ENCODE data around the gene DAPK2. TPM values are rescaled to one million over a fixed set of nuclear protein-coding genes. Genes with fewer than 3 reads are reported as not detected.

DAPK2 gene
- total and polyA plus RNA-seq, 2 donors (not counting 1 experiment from before 2014, with no cell fraction given): 8.3 to 31.9 TPM

DNA sequence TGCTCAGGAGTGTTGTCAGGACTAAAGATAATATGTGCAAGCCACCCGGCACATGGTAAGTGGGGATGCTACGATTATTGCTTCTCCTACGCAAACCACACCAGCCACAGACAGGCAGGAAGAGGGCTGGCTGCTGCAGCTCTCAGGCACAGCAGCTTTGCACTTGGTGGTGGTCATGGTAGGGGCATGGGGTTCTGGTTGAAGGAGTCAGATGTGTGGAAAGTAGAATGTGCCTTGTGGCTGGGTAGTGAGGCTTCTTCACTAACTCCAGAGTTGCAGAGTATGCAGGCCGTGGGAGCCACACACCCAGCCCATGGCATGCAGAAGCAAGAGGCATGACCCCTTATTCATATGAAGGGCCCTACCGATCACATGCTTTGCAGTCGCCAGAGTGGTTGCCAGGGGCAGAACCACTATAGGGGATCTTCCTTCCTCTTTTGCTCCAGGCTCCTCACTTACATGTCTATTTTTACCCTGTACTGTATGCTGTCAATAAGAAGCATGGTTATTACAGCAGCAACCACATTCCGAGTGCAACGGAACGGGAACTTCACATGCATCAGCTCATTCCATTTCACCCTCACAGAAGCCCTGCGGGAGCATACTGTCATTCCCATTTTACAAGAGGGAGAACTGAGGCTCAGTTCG lies 153.4 kb downstream of the DAPK2 start:
- 15% methylated on average over 10 of the region's 11 CpGs for WGBS (ENCODE audit: insufficient coverage)
- Histone ChIP-seq H3K9ac (ENCODE audit: low read length) (no peak overlapping the region), H3K4me1 (ENCODE audit: control insufficient read depth in 2 of 2, insufficient read depth in 2 of 2, low read length in 2 of 2) (peaks cover 30 to 41% of the 10 kb centered on the region in 2 donors), H3K4me2 (replicated peaks; ENCODE audit: low read depth, low read length, poor library complexity, severe bottlenecking) (peak overlapping the region; percentile 47), H3K36me3 (replicated peaks in 1 of 2; ENCODE audit: control extremely low read depth in 1 of 2, control insufficient read depth in 1 of 2, extremely low read depth in 1 of 2, insufficient read depth in 2 of 2, low read length in 1 of 2) (no peaks in the 10 kb centered on the region), H4K20me1 (ENCODE audit: control insufficient read depth, insufficient read depth, low read length, poor library complexity, severe bottlenecking) (no peaks in the 10 kb centered on the region), H3K27me3 (replicated peaks in 1 of 4; ENCODE audit: control extremely low read depth in 1 of 4, control insufficient read depth in 3 of 4, insufficient read depth in 4 of 4, low read length in 3 of 4) (no peaks in the 10 kb centered on the region), H3K4me3 (ENCODE audit: control extremely low read depth in 1 of 5, extremely low read depth in 1 of 5, insufficient read depth in 1 of 5, low read depth in 2 of 5, low read length in 4 of 5) (peak overlapping the region in 1 of 5 experiments; percentile 5), H3K27ac (ENCODE audit: low read length in 2 of 2) (peak overlapping the region in 1 of 2 donors; percentile 16), H3K79me2 (ENCODE audit: control insufficient read depth, insufficient read depth, low read length) (no peaks in the 10 kb centered on the region), H3K9me3 (ENCODE audit: control extremely low read depth in 1 of 3, control insufficient read depth in 2 of 3, insufficient read depth in 1 of 3, low read length in 2 of 3) (peaks cover 0 to 1% (median 0%) of the 10 kb centered on the region in 3 donors), H2AFZ (ENCODE audit: insufficient read depth, low read depth, low read length, poor library complexity, severe bottlenecking) (no peak overlapping the region)
- intact Hi-C loops (cut with micrococcal nuclease): loop anchor here (5.0 kb wide), 1 partner anchor 119 kb away; no protein-coding TSS in a partner anchor
- CTCF ChIA-PET: interaction anchor here (0.8 to 9.0 kb wide), 12 partner anchors 12 to 283 kb away, joined by 3 to 149 read pairs (median 6); partner anchors contain the start of gene DAPK2
- peak; percentile 62 for DNase-seq
- peaks cover 40% of the 10 kb centered on the region for H3K4me1 Mint-ChIP-seq
- peak overlapping the region; percentile 49 for H3K4me3 Mint-ChIP-seq
- ATAC-seq (ENCODE audit: low read depth): peak; percentile 61
- POLR2A ChIA-PET: interaction anchor here (1.6 kb wide), 1 partner anchor 118 kb away, joined by 4 read pairs; no protein-coding TSS in a partner anchor
- TF ChIP-seq EZH2 (IDR thresholded peaks at IDR 0.05; ENCODE audit: borderline replicate concordance, insufficient read depth, low read depth, low read length, poor library complexity, severe bottlenecking): no peak
- TF ChIP-seq, protein P1, sequence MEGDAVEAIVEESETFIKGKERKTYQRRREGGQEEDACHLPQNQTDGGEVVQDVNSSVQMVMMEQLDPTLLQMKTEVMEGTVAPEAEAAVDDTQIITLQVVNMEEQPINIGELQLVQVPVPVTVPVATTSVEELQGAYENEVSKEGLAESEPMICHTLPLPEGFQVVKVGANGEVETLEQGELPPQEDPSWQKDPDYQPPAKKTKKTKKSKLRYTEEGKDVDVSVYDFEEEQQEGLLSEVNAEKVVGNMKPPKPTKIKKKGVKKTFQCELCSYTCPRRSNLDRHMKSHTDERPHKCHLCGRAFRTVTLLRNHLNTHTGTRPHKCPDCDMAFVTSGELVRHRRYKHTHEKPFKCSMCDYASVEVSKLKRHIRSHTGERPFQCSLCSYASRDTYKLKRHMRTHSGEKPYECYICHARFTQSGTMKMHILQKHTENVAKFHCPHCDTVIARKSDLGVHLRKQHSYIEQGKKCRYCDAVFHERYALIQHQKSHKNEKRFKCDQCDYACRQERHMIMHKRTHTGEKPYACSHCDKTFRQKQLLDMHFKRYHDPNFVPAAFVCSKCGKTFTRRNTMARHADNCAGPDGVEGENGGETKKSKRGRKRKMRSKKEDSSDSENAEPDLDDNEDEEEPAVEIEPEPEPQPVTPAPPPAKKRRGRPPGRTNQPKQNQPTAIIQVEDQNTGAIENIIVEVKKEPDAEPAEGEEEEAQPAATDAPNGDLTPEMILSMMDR (IDR thresholded peaks at IDR 0.05): no peak
- no peaks in the 10 kb centered on the region for H3K9me3 Mint-ChIP-seq (ENCODE audit: insufficient read depth)
- peak overlapping the region; percentile 37 for H3K27ac Mint-ChIP-seq
- no peaks in the 10 kb centered on the region for H3K27me3 Mint-ChIP-seq

DNA sequence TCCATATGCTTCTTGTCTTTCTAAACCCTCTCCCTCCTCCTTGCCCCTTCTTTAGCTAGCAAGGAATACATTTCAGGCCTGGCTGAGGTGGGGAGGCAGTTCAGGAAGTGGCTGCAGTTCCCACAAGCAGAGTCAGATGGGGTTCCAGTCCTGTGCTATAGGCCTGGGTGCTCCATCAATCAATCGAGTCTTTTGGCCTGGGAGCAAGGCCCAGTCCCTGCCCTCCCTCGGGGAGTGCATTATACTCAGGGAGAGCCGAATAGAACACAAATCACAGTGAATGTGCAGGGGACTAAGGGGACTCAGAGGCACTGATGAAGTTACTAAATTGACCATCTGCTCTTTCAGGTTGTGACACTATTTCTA lies 154.5 kb downstream of the DAPK2 start:
- Histone ChIP-seq H4K20me1 (ENCODE audit: control insufficient read depth, insufficient read depth, low read length, poor library complexity, severe bottlenecking) (no peaks in the 10 kb centered on the region), H2AFZ (ENCODE audit: insufficient read depth, low read depth, low read length, poor library complexity, severe bottlenecking) (no peak overlapping the region), H3K4me2 (replicated peaks; ENCODE audit: low read depth, low read length, poor library complexity, severe bottlenecking) (peak overlapping the region; percentile 47), H3K9me3 (ENCODE audit: control extremely low read depth in 1 of 3, control insufficient read depth in 2 of 3, insufficient read depth in 1 of 3, low read length in 2 of 3) (no peaks in the 10 kb centered on the region), H3K36me3 (replicated peaks in 1 of 2; ENCODE audit: control extremely low read depth in 1 of 2, control insufficient read depth in 1 of 2, extremely low read depth in 1 of 2, insufficient read depth in 2 of 2, low read length in 1 of 2) (no peaks in the 10 kb centered on the region), H3K79me2 (ENCODE audit: control insufficient read depth, insufficient read depth, low read length) (no peaks in the 10 kb centered on the region), H3K4me3 (ENCODE audit: control extremely low read depth in 1 of 5, extremely low read depth in 1 of 5, insufficient read depth in 1 of 5, low read depth in 2 of 5, low read length in 4 of 5) (no peak overlapping the region), H3K27me3 (replicated peaks in 1 of 4; ENCODE audit: control extremely low read depth in 1 of 4, control insufficient read depth in 3 of 4, insufficient read depth in 4 of 4, low read length in 3 of 4) (no peaks in the 10 kb centered on the region), H3K27ac (ENCODE audit: low read length in 2 of 2) (no peak overlapping the region), H3K4me1 (ENCODE audit: control insufficient read depth in 2 of 2, insufficient read depth in 2 of 2, low read length in 2 of 2) (peaks cover 30 to 40% of the 10 kb centered on the region in 2 donors), H3K9ac (ENCODE audit: low read length) (no peak overlapping the region)
- Mint-ChIP-seq H3K9me3 (ENCODE audit: insufficient read depth) (no peaks in the 10 kb centered on the region), H3K4me1 (peaks cover 37% of the 10 kb centered on the region), H3K4me3 (peak overlapping the region; percentile 5), H3K27ac (no peak overlapping the region), H3K27me3 (no peaks in the 10 kb centered on the region)
- intact Hi-C loops (cut with micrococcal nuclease): loop anchor here (1.0 to 5.0 kb wide), 5 partner anchors 65 to 176 kb away; partner anchors contain the start of gene DAPK2
- ChIA-PET CTCF (interaction anchor here (0.8 to 9.0 kb wide), 20 partner anchors 10 to 282 kb away, joined by 3 to 149 read pairs (median 4); partner anchors contain the start of gene HERC1), POLR2A (interaction anchor here (1.6 kb wide), 1 partner anchor 119 kb away, joined by 4 read pairs; no protein-coding TSS in a partner anchor)
- ATAC-seq (ENCODE audit: low read depth): no peak
- DNase-seq: no peak
- 51% methylated on average over 3 of the region's 3 CpGs for WGBS (ENCODE audit: insufficient coverage)
- no peak for TF ChIP-seq EZH2 (IDR thresholded peaks at IDR 0.05; ENCODE audit: borderline replicate concordance, insufficient read depth, low read depth, low read length, poor library complexity, severe bottlenecking)
- TF ChIP-seq, protein P1 (IDR thresholded peaks at IDR 0.05): no peak

Data from B cell (primary cell).